H9 (cell line): ENCODE measurements around the gene GNLY. TPM values are rescaled to one million over a fixed set of nuclear protein-coding genes. Genes with fewer than 3 reads are reported as not detected.

Experiments
- DNase-seq: peaks from one replicate; pipeline ENCODE4 v3.0.0-alpha.2; 2017
- H2AFZ ChIP-seq: one replicate; pipeline ENCODE4 v1.6.1; 2013; ENCODE audit warnings: mild to moderate bottlenecking, low read length, control low read depth, moderate library complexity
- H2AK5ac ChIP-seq: 2 replicates; pipeline ENCODE4 v1.6.1; 2013; ENCODE audit warnings: low read length, control low read depth, mixed read lengths; ENCODE audit not compliant: insufficient read length
- H2BK120ac ChIP-seq: one replicate; pipeline ENCODE4 v1.6.1; 2013; ENCODE audit warnings: low read depth, mild to moderate bottlenecking, low read length, control low read depth, inconsistent platforms; ENCODE audit not compliant: poor library complexity, severe bottlenecking
- H2BK12ac ChIP-seq: 2 replicates; pipeline ENCODE4 v1.6.1; 2013; ENCODE audit warnings: low read length, control low read depth, mixed read lengths, low read depth; ENCODE audit not compliant: insufficient read length
- H2BK15ac ChIP-seq: 2 replicates; pipeline ENCODE4 v1.6.1; 2013; ENCODE audit warnings: low read depth, low read length, control low read depth
- H2BK20ac ChIP-seq: one replicate; pipeline ENCODE4 v1.6.1; 2013; ENCODE audit warnings: low read depth, mild to moderate bottlenecking, low read length, control low read depth, inconsistent platforms; ENCODE audit not compliant: poor library complexity, severe bottlenecking
- H2BK5ac ChIP-seq: 2 replicates; pipeline ENCODE4 v1.6.1; 2013; ENCODE audit warnings: low read length, control low read depth, mixed read lengths; ENCODE audit not compliant: insufficient read length
- H3K14ac ChIP-seq: 2 replicates; pipeline ENCODE4 v1.6.1; 2013; ENCODE audit warnings: low read length, control low read depth; ENCODE audit not compliant: insufficient read depth
- H3K18ac ChIP-seq: 2 replicates; pipeline ENCODE4 v1.6.1; 2013; ENCODE audit warnings: low read depth, mild to moderate bottlenecking, mixed read lengths, low read length, control low read depth; ENCODE audit not compliant: insufficient read length
- H3K23ac ChIP-seq: 2 replicates; pipeline ENCODE4 v1.6.1; 2013; ENCODE audit warnings: low read length, control low read depth, mixed read lengths, low read depth; ENCODE audit not compliant: insufficient read length
- H3K23me2 ChIP-seq: 2 replicates; pipeline ENCODE4 v1.6.1; 2013; ENCODE audit warnings: low read depth, mild to moderate bottlenecking, mixed read lengths, low read length, control low read depth; ENCODE audit not compliant: insufficient read length, poor library complexity, severe bottlenecking
- H3K27ac ChIP-seq: 2 replicates; pipeline ENCODE4 v1.5.1; 2013; ENCODE audit warnings: low read length, control low read depth, mixed read lengths, low read depth; ENCODE audit not compliant: insufficient read length
- H3K27me3 ChIP-seq: 2 replicates; pipeline ENCODE4 v1.6.1; 2013; ENCODE audit warnings: low read length, control low read depth, inconsistent platforms; ENCODE audit not compliant: insufficient read depth
- H3K4ac ChIP-seq: 2 replicates; pipeline ENCODE4 v1.6.1; 2013; ENCODE audit warnings: low read depth, mild to moderate bottlenecking, control low read depth, inconsistent platforms, low read length, moderate library complexity
- H3K4me1 ChIP-seq: 2 replicates; pipeline ENCODE4 v1.6.1; 2013; ENCODE audit warnings: low read length, control low read depth, inconsistent platforms; ENCODE audit not compliant: insufficient read depth
- H3K4me2 ChIP-seq: 2 replicates; pipeline ENCODE4 v1.6.1; 2013; ENCODE audit warnings: low read length, control low read depth, mixed read lengths; ENCODE audit not compliant: insufficient read length, insufficient read depth
- H3K56ac ChIP-seq: 2 replicates; pipeline ENCODE4 v1.6.1; 2013; ENCODE audit warnings: low read depth, mild to moderate bottlenecking, mixed read lengths, low read length, control low read depth; ENCODE audit not compliant: insufficient read length
- H3K79me1 ChIP-seq: 2 replicates; pipeline ENCODE4 v1.6.1; 2013; ENCODE audit warnings: low read depth, mild to moderate bottlenecking, moderate library complexity, low read length, control low read depth, inconsistent platforms; ENCODE audit not compliant: insufficient read depth, poor library complexity, severe bottlenecking
- H3K79me2 ChIP-seq: 2 replicates; pipeline ENCODE4 v1.6.1; 2013; ENCODE audit warnings: low read length, control low read depth, inconsistent platforms; ENCODE audit not compliant: insufficient read depth
- H3K9ac ChIP-seq: 2 replicates; pipeline ENCODE4 v1.6.1; 2013; ENCODE audit warnings: low read length, control low read depth, mixed read lengths; ENCODE audit not compliant: insufficient read length; ENCODE audit errors: extremely low read depth
- H3K9me3 ChIP-seq: one replicate; pipeline ENCODE4 v1.6.1; 2013; ENCODE audit warnings: low read depth, low read length, inconsistent platforms; ENCODE audit not compliant: control insufficient read depth
- H3T11ph ChIP-seq: one replicate; pipeline ENCODE4 v1.6.1; 2013; ENCODE audit warnings: mild to moderate bottlenecking, low read length, control low read depth, inconsistent platforms
- H4K20me1 ChIP-seq: one replicate; pipeline ENCODE4 v1.6.1; 2013; ENCODE audit not compliant: control insufficient read depth, insufficient read length, insufficient read depth
- H4K5ac ChIP-seq: 2 replicates; pipeline ENCODE4 v1.6.1; 2013; ENCODE audit warnings: low read depth, mild to moderate bottlenecking, mixed read lengths, low read length, control low read depth; ENCODE audit not compliant: insufficient read length
- H4K8ac ChIP-seq: replicated peaks from 2 replicates; pipeline ENCODE4 v1.6.1; 2013; ENCODE audit warnings: low read length, control low read depth, mixed read lengths, low read depth; ENCODE audit not compliant: insufficient read length
- H4K91ac ChIP-seq: 2 replicates; pipeline ENCODE4 v1.6.1; 2013; ENCODE audit warnings: low read depth, mild to moderate bottlenecking, moderate library complexity, mixed read lengths, low read length, control low read depth; ENCODE audit not compliant: insufficient read length
- H3K27ac Mint-ChIP-seq, 3 experiments: 2 replicates in 2 of 3; 3 replicates in 1 of 3; pipeline ENCODE4 v1.8.0; 2020 to 2021; ENCODE audit warnings: mixed read lengths in 3 of 3, mild to moderate bottlenecking in 1 of 3, moderate library complexity in 1 of 3
- H3K27me3 Mint-ChIP-seq: 2 replicates; pipeline ENCODE4 v1.8.0; 2021; ENCODE audit warnings: low read depth, mild to moderate bottlenecking, moderate library complexity, mixed read lengths
- H3K36me3 Mint-ChIP-seq, 3 experiments: 2 replicates in 2 of 3; 3 replicates in 1 of 3; pipeline ENCODE4 v1.8.0; 2020 to 2021; ENCODE audit warnings: low read depth in 3 of 3, mixed read lengths in 3 of 3; ENCODE audit not compliant: insufficient read depth in 1 of 3
- H3K4me1 Mint-ChIP-seq, 2 experiments: 2 replicates each; pipeline ENCODE4 v1.8.0; 2020; ENCODE audit warnings: mixed read lengths in 2 of 2
- H3K4me3 Mint-ChIP-seq, 2 experiments: 2 replicates in 1 of 2; 3 replicates in 1 of 2; pipeline ENCODE4 v1.8.0; 2020 to 2021; ENCODE audit warnings: mild to moderate bottlenecking in 2 of 2, mixed read lengths in 2 of 2, moderate library complexity in 1 of 2
- H3K9me3 Mint-ChIP-seq, 2 experiments: 2 replicates in 1 of 2; 3 replicates in 1 of 2; pipeline ENCODE4 v1.8.0; 2020; ENCODE audit warnings: mild to moderate bottlenecking in 2 of 2, mixed read lengths in 2 of 2, moderate library complexity in 1 of 2
- WGBS: extraction: QIAGEN DNeasy Blood & Tissue Kit; methylation state at CpG from one replicate; pipeline ENCODE4 v1.1.7; 2013; ENCODE audit warnings: missing lambda C conversion rate, low lambda C conversion rate, mixed read lengths; ENCODE audit not compliant: insufficient read length; ENCODE audit errors: extremely low coverage; 5-methylcytosine and 5-hydroxymethylcytosine counted together
- total RNA-seq: library from RNA; stranded (reverse); gene quantifications from 2 replicates; pipeline ENCODE4 v1.2.1, GENCODE V29; 2021
- TF ChIP-seq, protein P1 (sequence below): fragments of 200-600 bp; sonication (generic); conservative IDR thresholded peaks from 3 replicates; pipeline ENCODE4 v1.8.0; 2021; ENCODE audit warnings: antibody characterized with exemption, mild to moderate bottlenecking

GNLY gene
- total RNA-seq, 1 experiment from 2014 or later = not detected

DNA sequence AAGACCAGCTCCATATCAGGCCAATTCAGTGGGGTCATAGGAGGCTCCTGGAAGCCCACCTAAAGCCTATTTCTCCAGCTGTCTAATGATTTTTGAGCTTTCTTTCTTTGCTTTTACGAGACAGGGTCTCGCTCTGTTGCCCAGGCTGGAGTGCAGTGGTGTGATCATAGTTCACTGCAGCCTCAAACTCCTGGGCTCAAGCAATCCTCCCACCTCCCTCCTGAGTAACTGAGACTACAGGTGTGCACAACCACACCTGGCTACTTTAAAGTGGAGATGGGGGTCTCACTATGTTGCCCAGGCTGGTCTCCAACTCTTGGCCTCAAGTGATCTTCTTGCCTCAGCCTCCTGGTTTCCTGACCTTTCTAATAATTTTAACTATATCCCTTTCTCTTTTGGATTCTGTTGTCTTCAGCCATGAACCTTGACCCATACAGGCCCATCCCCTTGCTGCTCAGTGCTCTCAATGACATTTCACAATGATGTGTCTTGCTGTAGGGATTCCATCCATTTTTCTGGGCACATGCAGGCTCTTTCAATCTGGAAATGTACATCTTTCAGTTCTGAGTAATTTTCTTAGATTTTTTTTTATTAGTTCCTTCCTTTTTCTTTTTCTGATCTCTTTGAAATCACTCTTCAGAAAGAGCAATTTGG lies 29.7 kb downstream of the GNLY start:
- no peak overlapping the region for H4K91ac ChIP-seq
- no peak overlapping the region for H2AFZ ChIP-seq
- H4K20me1 ChIP-seq = no peaks in the 10 kb centered on the region
- no peaks in the 10 kb centered on the region; a peak in 1 of 7 replicates for H3K36me3 Mint-ChIP-seq
- H3K27me3 ChIP-seq = no peaks in the 10 kb centered on the region
- no peak overlapping the region for H2BK12ac ChIP-seq
- H3K4me1 ChIP-seq = no peaks in the 10 kb centered on the region
- H3K23ac ChIP-seq = no peak overlapping the region
- no peak overlapping the region for H2BK5ac ChIP-seq
- no peak overlapping the region for H3K27ac ChIP-seq
- no peaks in the 10 kb centered on the region for H3K4me1 Mint-ChIP-seq
- no peak for DNase-seq
- H3K9me3 ChIP-seq = no peaks in the 10 kb centered on the region
- H3K27ac Mint-ChIP-seq = no peak overlapping the region
- no peaks in the 10 kb centered on the region for H3K79me2 ChIP-seq
- no peak overlapping the region for H4K8ac ChIP-seq
- H2BK120ac ChIP-seq = no peak overlapping the region
- no peak overlapping the region for H2BK15ac ChIP-seq
- H3K9ac ChIP-seq = no peak overlapping the region
- H2BK20ac ChIP-seq = no peak overlapping the region
- H3K4me2 ChIP-seq = no peak overlapping the region
- H3K27me3 Mint-ChIP-seq = peaks cover 9% of the 10 kb centered on the region
- H3K9me3 Mint-ChIP-seq = peaks cover 4 to 5% of the 10 kb centered on the region in 2 experiments; a peak in 4 of 5 replicates
- TF ChIP-seq, protein P1, sequence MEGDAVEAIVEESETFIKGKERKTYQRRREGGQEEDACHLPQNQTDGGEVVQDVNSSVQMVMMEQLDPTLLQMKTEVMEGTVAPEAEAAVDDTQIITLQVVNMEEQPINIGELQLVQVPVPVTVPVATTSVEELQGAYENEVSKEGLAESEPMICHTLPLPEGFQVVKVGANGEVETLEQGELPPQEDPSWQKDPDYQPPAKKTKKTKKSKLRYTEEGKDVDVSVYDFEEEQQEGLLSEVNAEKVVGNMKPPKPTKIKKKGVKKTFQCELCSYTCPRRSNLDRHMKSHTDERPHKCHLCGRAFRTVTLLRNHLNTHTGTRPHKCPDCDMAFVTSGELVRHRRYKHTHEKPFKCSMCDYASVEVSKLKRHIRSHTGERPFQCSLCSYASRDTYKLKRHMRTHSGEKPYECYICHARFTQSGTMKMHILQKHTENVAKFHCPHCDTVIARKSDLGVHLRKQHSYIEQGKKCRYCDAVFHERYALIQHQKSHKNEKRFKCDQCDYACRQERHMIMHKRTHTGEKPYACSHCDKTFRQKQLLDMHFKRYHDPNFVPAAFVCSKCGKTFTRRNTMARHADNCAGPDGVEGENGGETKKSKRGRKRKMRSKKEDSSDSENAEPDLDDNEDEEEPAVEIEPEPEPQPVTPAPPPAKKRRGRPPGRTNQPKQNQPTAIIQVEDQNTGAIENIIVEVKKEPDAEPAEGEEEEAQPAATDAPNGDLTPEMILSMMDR = no peak
- no peak overlapping the region for H3K18ac ChIP-seq
- H3K4ac ChIP-seq = no peak overlapping the region
- no peak overlapping the region for H3K56ac ChIP-seq
- H3K23me2 ChIP-seq = no peaks in the 10 kb centered on the region
- H3T11ph ChIP-seq = no peak overlapping the region
- H3K14ac ChIP-seq = no peak overlapping the region
- no peak overlapping the region for H2AK5ac ChIP-seq
- H3K4me3 Mint-ChIP-seq = no peak overlapping the region
- no peak overlapping the region for H4K5ac ChIP-seq
- no peaks in the 10 kb centered on the region for H3K79me1 ChIP-seq
- WGBS = no CpG with 5 or more reads among the region's 2 CpGs
